ENCODE data around the gene FOXA3. TPM values are rescaled to one million over a fixed set of nuclear protein-coding genes. Genes with fewer than 3 reads are reported as not detected.

Gene FOXA3
- total and polyA plus RNA-seq, 10 of the 15 experiments (the other 5 are each of a cell fraction or from before 2014, with no cell fraction given) = 0.04 to 0.83 (median 0.11) TPM; not detected in 5

DNA sequence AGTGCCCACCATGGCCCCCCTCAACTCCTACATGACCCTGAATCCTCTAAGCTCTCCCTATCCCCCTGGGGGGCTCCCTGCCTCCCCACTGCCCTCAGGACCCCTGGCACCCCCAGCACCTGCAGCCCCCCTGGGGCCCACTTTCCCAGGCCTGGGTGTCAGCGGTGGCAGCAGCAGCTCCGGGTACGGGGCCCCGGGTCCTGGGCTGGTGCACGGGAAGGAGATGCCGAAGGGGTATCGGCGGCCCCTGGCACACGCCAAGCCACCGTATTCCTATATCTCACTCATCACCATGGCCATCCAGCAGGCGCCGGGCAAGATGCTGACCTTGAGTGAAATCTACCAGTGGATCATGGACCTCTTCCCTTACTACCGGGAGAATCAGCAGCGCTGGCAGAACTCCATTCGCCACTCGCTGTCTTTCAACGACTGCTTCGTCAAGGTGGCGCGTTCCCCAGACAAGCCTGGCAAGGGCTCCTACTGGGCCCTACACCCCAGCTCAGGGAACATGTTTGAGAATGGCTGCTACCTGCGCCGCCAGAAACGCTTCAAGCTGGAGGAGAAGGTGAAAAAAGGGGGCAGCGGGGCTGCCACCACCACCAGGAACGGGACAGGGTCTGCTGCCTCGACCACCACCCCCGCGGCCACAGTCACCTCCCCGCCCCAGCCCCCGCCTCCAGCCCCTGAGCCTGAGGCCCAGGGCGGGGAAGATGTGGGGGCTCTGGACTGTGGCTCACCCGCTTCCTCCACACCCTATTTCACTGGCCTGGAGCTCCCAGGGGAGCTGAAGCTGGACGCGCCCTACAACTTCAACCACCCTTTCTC is 8.2 kb downstream of the FOXA3 start:
- H4K20me1 ChIP-seq (ENCODE audit: control insufficient read depth, insufficient read depth) = no peaks in the 10 kb centered on the region
- no peaks in the 10 kb centered on the region; a peak in 1 of 4 replicates for H3K27me3 ChIP-seq (replicated peaks in 1 of 2; ENCODE audit: control insufficient read depth in 2 of 2, insufficient read depth in 2 of 2, low read length in 1 of 2)
- ChIA-PET RAD21 (ENCODE audit: unreplicated experiment) (interaction anchor here (0.8 kb wide), 1 partner anchor 9 kb away, joined by 3 read pairs; the partner anchor contains the start of gene SYMPK), CTCF (no interaction called here), SMC1A (ENCODE audit: uncharacterized antibody, unreplicated experiment) (interaction anchor here (1.2 to 10.0 kb wide), 2 partner anchors 8 to 9 kb away, joined by 3 to 98 read pairs; partner anchors contain the start of gene FOXA3), POLR2A (interaction anchor here (0.9 to 1.2 kb wide), 2 partner anchors 9 to 10 kb away, joined by 3 read pairs; no protein-coding TSS in a partner anchor)
- 65% methylated on average over 25 of the region's 34 CpGs for WGBS (ENCODE audit: insufficient coverage, insufficient replicate concordance, low lambda C conversion rate, missing lambda C conversion rate)
- FAIRE-seq = no peak
- no peak overlapping the region for H2AFZ ChIP-seq (ENCODE audit: control insufficient read depth, low read depth, low read length)
- intact Hi-C loops (cut with micrococcal nuclease; ENCODE audit: unreplicated experiment) (no loop called here), in situ Hi-C loops (cut with MboI) (no loop called here)
- no peak overlapping the region for H3K9ac ChIP-seq (ENCODE audit: control insufficient read depth, insufficient read depth, low read length)
- H3K27ac ChIP-seq (ENCODE audit: control insufficient read depth, insufficient read depth) = no peak overlapping the region
- H3K79me2 ChIP-seq (ENCODE audit: control insufficient read depth, insufficient read depth, low read length) = no peaks in the 10 kb centered on the region
- no peak for ATAC-seq
- H3K4me1 ChIP-seq (ENCODE audit: control insufficient read depth, insufficient read depth, low read length) = peaks cover 8% of the 10 kb centered on the region
- H3K4me3 ChIP-seq = no peak overlapping the region
- BruUV-seq (replicated peaks) = no TSS peak
- H3K9me3 ChIP-seq (replicated peaks; ENCODE audit: control insufficient read depth, insufficient read depth, low read length) = no peaks in the 10 kb centered on the region
- H3K4me2 ChIP-seq (ENCODE audit: control insufficient read depth, insufficient read depth) = no peak overlapping the region
- TF ChIP-seq HDAC2 (IDR thresholded peaks at IDR 0.05) (no peak), KDM1A (IDR thresholded peaks at IDR 0.05; ENCODE audit: borderline replicate concordance) (no peak), CHD1 (IDR thresholded peaks at IDR 0.05; ENCODE audit: low read depth, low read length) (no peak), RELA (IDR thresholded peaks at IDR 0.05; ENCODE audit: borderline replicate concordance, partially characterized antibody) (no peak), BCL11A (IDR thresholded peaks at IDR 0.05; ENCODE audit: low read depth, low read length) (no peak), HCFC1 (IDR thresholded peaks at IDR 0.05; ENCODE audit: low read length) (no peak), ZNF217 (IDR thresholded peaks at IDR 0.05) (no peak), FOS (IDR thresholded peaks at IDR 0.05; ENCODE audit: borderline replicate concordance, extremely low read depth, insufficient read length) (no peak), TCF3 (IDR thresholded peaks at IDR 0.05; ENCODE audit: borderline replicate concordance, insufficient read depth, low read depth, low read length) (no peak)
- TF ChIP-seq, protein P1, sequence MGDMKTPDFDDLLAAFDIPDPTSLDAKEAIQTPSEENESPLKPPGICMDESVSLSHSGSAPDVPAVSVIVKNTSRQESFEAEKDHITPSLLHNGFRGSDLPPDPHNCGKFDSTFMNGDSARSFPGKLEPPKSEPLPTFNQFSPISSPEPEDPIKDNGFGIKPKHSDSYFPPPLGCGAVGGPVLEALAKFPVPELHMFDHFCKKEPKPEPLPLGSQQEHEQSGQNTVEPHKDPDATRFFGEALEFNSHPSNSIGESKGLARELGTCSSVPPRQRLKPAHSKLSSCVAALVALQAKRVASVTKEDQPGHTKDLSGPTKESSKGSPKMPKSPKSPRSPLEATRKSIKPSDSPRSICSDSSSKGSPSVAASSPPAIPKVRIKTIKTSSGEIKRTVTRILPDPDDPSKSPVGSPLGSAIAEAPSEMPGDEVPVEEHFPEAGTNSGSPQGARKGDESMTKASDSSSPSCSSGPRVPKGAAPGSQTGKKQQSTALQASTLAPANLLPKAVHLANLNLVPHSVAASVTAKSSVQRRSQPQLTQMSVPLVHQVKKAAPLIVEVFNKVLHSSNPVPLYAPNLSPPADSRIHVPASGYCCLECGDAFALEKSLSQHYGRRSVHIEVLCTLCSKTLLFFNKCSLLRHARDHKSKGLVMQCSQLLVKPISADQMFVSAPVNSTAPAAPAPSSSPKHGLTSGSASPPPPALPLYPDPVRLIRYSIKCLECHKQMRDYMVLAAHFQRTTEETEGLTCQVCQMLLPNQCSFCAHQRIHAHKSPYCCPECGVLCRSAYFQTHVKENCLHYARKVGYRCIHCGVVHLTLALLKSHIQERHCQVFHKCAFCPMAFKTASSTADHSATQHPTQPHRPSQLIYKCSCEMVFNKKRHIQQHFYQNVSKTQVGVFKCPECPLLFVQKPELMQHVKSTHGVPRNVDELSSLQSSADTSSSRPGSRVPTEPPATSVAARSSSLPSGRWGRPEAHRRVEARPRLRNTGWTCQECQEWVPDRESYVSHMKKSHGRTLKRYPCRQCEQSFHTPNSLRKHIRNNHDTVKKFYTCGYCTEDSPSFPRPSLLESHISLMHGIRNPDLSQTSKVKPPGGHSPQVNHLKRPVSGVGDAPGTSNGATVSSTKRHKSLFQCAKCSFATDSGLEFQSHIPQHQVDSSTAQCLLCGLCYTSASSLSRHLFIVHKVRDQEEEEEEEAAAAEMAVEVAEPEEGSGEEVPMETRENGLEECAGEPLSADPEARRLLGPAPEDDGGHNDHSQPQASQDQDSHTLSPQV (IDR thresholded peaks at IDR 0.05) = no peak
- TF ChIP-seq, protein P2, sequence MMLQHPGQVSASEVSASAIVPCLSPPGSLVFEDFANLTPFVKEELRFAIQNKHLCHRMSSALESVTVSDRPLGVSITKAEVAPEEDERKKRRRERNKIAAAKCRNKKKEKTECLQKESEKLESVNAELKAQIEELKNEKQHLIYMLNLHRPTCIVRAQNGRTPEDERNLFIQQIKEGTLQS (IDR thresholded peaks at IDR 0.05; ENCODE audit: borderline replicate concordance, extremely low read depth, low read depth, low read length) = no peak
- TF ChIP-seq, protein P3, sequence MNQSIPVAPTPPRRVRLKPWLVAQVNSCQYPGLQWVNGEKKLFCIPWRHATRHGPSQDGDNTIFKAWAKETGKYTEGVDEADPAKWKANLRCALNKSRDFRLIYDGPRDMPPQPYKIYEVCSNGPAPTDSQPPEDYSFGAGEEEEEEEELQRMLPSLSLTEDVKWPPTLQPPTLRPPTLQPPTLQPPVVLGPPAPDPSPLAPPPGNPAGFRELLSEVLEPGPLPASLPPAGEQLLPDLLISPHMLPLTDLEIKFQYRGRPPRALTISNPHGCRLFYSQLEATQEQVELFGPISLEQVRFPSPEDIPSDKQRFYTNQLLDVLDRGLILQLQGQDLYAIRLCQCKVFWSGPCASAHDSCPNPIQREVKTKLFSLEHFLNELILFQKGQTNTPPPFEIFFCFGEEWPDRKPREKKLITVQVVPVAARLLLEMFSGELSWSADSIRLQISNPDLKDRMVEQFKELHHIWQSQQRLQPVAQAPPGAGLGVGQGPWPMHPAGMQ (IDR thresholded peaks at IDR 0.05; ENCODE audit: borderline replicate concordance) = no peak
- H3K36me3 ChIP-seq (ENCODE audit: control insufficient read depth in 2 of 2, insufficient read depth in 2 of 2, low read length in 1 of 2) = no peaks in the 10 kb centered on the region
- DNase-seq (ENCODE audit: low read depth, low spot score) = no peak

All from GM12878 (cell line).